GM13976 (cell line): ENCODE measurements around the gene BCKDK.
"Not testable (repeated sequence)": the region's sequence is repeated elsewhere in the genome, so short reads cannot be mapped to it uniquely, and the experiment has no call there.

ENCODE experiments used
- DNase-seq: peaks from one replicate; pipeline ENCODE4 v3.0.0; 2012; ENCODE audit warnings: low spot score
- CTCF ChIP-seq: IDR thresholded peaks from 2 replicates; pipeline ENCODE4 v1.5.1; 2012; ENCODE audit warnings: borderline replicate concordance, mild to moderate bottlenecking; ENCODE audit not compliant: insufficient read depth; ENCODE audit errors: extremely low read depth, missing control alignments, control extremely low read depth
- in situ Hi-C: fragments of 300-500 bp; cut with MboI; formaldehyde crosslinking; loops from one replicate; pipeline ENCODE4 v1.12.0; 2022; ENCODE audit warnings: low sequenced_read_pairs, mixed read lengths, inconsistent platforms; ENCODE audit not compliant: unreplicated experiment

The BCKDK gene

DNA sequence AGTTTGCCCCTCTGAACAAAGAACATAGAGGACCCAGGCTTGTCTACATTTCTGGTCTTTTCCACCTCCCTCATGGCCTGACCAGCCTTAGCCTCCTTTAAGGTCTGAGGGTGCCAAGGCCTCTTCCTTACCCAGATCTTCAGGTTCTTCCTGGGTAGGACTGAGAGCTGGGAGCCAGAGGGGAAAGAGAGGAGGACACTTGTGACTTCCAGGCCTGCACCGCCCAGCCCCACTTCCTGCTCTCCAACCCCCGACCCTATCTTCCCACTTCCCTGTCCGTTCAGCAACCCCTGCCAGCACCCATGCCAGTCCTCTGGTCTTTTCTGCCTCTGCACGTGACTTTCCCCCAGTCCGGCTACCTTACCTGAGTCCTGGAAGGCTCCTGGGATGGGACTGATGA lies 41.1 kb downstream of the BCKDK start:
- peak; percentile 23 for DNase-seq
- TF ChIP-seq CTCF, result no peak
- in situ Hi-C loops, result no loop called here

- no peak for TF ChIP-seq CTCF
- peak; percentile 13 for DNase-seq
- in situ Hi-C loops, result no loop called here
Measured at GRCh38 chr16:31149894-31150890, 42.0 kb downstream of the BCKDK start, which contains the start of gene PRSS36. Gene PRSS36, minus strand, starts transcription at chr16:31150066. Its CDS starts 31 bp downstream, at chr16:31150035.

DNA sequence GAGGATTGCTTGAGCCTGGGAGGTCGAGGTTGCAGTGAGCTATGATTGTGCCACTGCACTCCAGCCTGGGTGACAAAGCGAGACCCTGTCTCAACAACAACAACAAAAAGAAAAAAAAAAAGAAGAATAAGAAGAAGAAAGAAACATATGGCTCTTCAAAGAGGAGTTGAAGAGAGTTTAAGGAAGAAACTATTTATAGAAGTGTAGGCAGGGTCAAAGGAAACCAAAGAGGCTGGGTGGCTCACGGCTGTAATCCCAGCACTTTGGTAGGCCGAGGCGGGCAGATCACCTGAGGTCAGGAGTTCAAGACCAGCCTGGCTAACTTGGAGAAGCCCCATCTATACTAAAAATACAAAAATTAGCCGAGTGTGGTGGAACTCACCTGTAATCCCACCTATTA lies 42.8 kb downstream of the BCKDK start:
- in situ Hi-C loops, DNase-seq: not testable (repeated sequence)

DNA sequence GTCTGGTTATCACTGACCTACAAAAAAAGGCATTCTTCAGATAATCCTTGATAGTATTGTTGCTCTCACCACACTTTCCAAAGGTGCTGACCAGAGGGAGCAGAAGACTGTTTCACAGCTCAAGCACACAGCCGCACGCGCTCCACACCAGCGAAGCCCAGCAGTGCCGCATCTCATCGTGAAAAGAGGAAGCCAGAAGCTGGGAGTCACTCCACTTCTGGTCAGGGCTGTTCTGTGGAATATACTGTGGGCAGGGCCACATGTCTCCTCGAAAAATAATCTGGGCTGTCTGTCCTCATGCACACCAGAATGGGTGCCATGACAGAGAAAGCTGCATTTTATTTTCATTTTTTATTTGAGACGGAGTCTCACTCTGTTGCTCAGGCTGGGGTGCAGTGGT lies 49.0 kb downstream of the BCKDK start:
- DNase-seq, result no peak
- no peak for TF ChIP-seq CTCF
- in situ Hi-C loops, result no loop called here
